ENCODE data around the gene PACRG.
"Not testable (repeated sequence)": the region's sequence is repeated elsewhere in the genome, so short reads cannot be mapped to it uniquely, and the experiment has no call there.

Gene PACRG

GRCh38 chr6:163314791-163315470 is 587.2 kb downstream of the PACRG start:
- DNase-seq (ENCODE audit: low spot score) = no peak

GRCh38 chr6:163316866-163317495 is 589.2 kb downstream of the PACRG start:
- DNase-seq (ENCODE audit: low spot score) = not testable (repeated sequence)

DNA sequence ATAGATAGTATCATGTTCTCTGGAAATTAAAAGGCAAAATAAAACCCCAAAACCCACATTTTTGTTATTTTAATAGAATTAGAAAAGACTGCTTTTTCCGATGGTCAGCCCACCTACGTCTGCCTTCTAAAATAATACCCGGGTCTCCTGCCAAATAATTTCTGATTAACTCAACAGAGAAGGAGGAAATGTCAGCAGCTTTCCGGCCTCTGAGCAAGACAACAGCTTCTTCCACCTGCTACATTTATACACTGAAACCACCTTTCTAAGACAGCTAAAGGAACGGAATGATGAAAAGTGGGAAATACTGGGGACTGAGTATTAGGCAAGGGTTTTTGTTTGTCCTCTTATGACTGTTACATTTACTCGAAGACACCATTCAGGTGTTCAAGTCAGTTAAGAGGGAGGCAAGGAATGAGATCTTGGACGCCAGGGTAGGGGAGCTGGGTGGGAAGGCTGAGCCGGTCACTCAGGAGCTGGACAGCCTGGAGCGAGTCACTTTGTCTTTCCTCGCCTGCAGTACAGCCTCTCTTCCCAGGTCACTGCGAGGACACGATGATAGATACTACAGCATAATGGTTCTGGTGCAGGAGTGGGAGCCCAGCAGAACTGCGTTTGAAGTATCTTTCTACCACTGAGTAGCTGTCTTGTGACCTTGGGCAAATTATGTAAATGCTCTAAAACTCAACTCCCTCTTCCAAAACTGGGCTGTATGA is 590.5 kb downstream of the PACRG start:
- no peak for DNase-seq (ENCODE audit: low spot score)

DNA sequence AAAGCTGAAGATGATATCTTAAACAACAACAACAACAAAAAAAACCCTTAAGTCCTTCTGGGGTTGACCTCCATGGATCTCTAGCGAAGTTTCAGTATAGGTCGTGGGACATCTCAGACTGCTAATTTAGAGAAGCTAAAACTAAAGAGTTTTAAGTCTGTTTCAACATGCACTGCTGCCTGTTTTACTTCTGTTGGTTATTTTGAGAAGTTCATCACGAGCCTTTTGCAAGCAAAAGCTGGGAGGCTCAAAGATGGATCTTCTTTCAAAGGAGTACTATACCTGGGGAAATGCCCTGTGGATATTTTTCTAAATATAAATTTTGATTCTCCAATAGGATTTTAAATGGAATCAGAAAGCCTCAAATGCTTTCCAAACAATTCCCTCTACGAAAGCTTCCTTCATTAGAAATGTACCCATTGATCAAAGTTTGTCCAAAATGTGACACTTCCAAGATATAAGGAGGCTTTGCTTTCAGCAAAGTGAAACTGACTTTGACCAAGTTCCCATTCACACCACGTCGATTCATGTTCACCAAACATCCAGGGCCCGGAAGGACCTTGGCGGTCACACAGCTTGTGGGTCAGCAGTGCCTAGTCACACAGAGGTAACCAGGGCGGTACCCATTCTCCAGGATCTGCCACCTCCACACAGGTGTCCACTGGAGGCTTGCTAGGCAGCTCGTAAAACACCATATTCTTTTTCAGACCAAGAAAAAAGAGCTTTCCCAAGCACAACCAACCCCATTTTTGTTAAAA is 592.0 kb downstream of the PACRG start:
- no peak for DNase-seq (ENCODE audit: low spot score)

- no peak for DNase-seq (ENCODE audit: low spot score)
These were observed 592.6 kb downstream of the PACRG start for GRCh38 chr6:163320402-163320801.

DNA sequence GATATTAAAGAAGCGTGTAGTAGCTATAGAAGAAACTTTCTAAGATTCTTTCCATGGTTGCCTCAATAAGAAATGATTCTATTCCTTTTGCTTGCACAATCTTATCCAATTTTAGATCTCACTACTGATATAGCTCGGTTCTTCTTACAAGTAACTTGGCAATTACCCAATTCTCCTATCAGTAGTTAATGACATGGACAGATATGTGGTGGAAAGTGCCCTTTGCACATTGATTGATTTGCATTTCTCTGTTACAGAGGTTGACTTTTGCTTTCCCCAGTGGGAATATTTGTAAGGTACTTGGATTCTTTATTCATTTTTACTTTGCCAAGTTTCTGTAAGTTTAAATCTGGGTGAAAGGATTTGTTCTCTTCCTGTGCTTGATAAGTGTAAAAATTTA is 593.0 kb downstream of the PACRG start:
- no peak for DNase-seq (ENCODE audit: low spot score)

DNA sequence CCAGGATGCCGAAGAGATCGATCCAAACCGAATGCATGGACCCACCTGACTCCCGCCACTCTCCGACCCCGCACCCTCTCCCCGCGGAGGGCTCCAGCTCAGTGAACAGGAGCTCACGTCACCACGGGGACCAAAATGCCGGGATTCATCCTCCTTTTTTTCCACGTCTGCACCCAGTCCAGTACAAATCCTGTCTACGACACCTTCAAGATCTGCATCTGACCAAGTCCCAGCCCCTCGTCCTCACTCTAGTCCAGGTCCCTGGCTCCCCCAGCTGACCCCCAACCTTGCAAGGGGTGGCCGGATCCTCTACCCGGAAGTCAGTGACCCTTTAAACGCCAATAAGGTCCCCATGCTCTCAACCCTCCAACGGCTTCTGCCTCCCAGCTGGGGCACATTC is 593.9 kb downstream of the PACRG start:
- DNase-seq (ENCODE audit: low spot score) = no peak

DNA sequence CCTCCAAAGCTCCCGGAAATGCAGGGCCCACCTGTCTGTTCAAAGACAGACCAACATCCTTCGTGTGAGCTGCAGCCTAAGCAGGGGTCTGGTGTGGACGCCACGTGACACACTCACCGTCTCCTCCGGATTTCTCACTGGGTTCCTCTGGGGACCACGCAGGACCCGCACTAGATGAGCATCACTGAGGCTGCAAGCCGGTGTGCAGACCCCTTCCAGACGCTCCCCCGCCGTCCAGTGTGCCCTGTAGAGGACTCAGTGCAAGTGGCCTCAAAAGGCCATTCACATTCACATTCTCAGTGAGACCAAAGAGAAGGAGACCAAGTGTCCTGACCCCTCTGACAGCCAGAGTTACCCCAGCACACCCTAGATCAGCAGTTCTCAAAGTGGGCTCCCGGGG is 595.5 kb downstream of the PACRG start:
- no peak for DNase-seq (ENCODE audit: low spot score)

- no peak for DNase-seq (ENCODE audit: low spot score)
These were observed 595.9 kb downstream of the PACRG start for GRCh38 chr6:163323705-163324104.

DNA sequence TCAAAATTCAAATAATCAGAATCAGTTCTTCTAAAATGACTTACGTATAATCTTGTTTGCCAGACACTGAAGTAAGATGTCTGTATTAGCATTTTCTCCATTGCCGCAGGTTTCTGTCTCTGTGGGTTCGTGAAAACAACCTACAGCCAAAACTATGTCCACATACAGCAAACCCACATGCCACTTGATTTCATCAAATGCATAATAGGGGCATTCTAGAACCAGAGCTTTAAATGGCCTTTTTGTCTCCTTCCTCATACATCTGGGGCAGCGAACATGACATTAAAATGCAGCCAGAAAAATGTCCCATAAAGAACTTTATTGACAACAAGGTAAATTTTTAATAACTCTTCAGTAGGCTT is 596.5 kb downstream of the PACRG start:
- DNase-seq (ENCODE audit: low spot score) = no peak

GRCh38 chr6:163324688-163325389 is 597.1 kb downstream of the PACRG start:
- DNase-seq (ENCODE audit: low spot score) = no peak

GRCh38 chr6:163325390-163325784 is 597.6 kb downstream of the PACRG start:
- no peak for DNase-seq (ENCODE audit: low spot score)

- no peak for DNase-seq (ENCODE audit: low spot score)
These were observed 599.5 kb downstream of the PACRG start for GRCh38 chr6:163327165-163327880.

- no peak for DNase-seq (ENCODE audit: low spot score)
These were observed 600.1 kb downstream of the PACRG start for GRCh38 chr6:163327921-163328320.

DNA sequence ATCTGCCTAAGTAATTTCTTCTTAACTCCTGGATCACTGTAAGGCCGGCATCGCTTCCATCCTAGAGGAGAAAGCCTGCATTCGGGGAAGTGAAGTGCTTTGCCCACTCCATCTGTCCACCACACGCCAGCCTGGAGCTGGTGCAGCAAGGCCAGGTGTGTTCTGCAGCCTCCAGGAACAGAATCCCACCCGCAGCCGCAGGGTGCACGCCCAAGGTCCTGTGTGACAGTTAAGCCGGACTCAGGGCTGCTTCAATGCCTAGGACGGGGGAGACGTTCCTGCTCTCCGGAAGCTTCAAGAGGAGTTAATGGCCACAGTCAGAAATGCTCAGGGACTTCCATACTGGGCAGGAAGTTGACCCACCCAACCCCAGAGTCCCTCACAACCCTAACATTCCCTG is 600.6 kb downstream of the PACRG start:
- DNase-seq (ENCODE audit: low spot score) = no peak

- no peak for DNase-seq (ENCODE audit: low spot score)
These were observed 602.2 kb downstream of the PACRG start for GRCh38 chr6:163329991-163330390.

- DNase-seq (ENCODE audit: low spot score) = no peak
These were observed 603.5 kb downstream of the PACRG start for GRCh38 chr6:163331245-163331644.

GRCh38 chr6:163332575-163332974 is 604.8 kb downstream of the PACRG start:
- DNase-seq (ENCODE audit: low spot score) = no peak

GRCh38 chr6:163333038-163333437 is 605.3 kb downstream of the PACRG start:
- no peak for DNase-seq (ENCODE audit: low spot score)

- no peak for DNase-seq (ENCODE audit: low spot score)
These were observed 606.2 kb downstream of the PACRG start for GRCh38 chr6:163333701-163334663.
